Measurements from ENCODE around the gene CCDC24.

CCDC24 gene

DNA sequence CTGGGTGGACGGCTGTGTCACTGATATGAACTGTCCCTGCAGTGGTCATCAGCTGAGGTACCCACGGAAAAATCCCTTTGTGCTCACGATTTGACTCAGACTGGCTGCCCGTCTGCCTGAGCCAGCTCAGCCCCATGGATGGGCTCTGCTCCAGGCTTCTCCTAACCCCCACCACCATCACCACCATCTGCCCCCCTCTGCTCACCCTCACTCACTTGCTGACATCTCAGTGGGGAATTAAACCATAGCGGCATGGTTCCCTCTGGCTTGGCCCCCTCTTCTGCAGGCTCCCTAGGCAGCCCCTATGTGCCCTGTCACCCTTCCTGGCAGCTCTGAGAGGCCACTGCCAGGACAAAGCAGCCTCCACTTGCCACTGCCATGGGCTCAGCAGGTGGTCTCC lies 22.6 kb downstream of the CCDC24 start:
- TF ChIP-seq YY1 (IDR thresholded peaks at IDR 0.05; ENCODE audit: low read depth) (no peak), NFIC (IDR thresholded peaks at IDR 0.05) (no peak), CEBPB (IDR thresholded peaks at IDR 0.05) (no peak)
- TF ChIP-seq, protein P1, sequence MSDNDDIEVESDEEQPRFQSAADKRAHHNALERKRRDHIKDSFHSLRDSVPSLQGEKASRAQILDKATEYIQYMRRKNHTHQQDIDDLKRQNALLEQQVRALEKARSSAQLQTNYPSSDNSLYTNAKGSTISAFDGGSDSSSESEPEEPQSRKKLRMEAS (IDR thresholded peaks at IDR 0.05) = no peak

DNA sequence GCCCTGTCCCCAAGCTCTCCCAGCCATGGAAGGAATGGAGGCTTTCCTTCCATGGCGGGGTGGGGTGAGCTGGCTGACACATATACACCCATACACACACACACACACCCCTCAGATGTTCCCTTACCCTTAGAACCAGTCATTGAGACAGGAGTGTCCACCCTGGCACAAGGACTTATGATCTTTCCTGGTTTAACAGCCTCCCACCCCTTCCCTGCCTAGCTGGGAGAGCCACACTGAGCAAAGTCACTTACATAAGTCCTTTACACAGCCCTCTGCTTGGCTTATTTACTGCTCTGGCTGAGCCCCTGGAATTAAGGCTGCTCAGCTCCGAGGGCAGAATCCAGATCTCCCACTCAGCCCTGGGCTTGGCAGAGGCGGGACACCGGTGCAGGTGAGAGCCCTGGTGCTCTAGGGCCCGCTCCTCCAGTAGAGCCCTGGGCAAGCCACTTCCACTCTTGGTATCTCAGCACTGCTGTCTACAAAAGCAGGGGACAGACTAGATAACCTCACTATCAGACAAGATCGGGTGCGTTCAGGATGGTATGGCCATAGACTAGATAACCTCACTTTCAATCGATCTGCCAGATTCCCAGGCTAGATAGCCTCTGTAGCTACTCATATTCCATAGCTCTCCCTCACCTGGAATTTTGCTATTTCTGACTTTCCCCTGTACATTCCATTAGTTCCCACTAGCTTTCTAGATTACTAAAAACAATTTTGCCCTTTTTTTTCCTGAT lies 23.1 kb downstream of the CCDC24 start:
- TF ChIP-seq TAF1 (IDR thresholded peaks at IDR 0.05; ENCODE audit: low read depth) = no peak
- TF ChIP-seq FOXM1 (IDR thresholded peaks at IDR 0.05; ENCODE audit: borderline replicate concordance, low read depth) = no peak
- TF ChIP-seq ZBTB7A (IDR thresholded peaks at IDR 0.05; ENCODE audit: low read depth) = no peak
- no peak for TF ChIP-seq RAD21 (IDR thresholded peaks at IDR 0.05; ENCODE audit: low read depth)
- TF ChIP-seq, protein P1 (IDR thresholded peaks at IDR 0.05) = no peak
- TF ChIP-seq EP300 (IDR thresholded peaks at IDR 0.05; ENCODE audit: borderline replicate concordance) = no peak
- TF ChIP-seq NFIC (IDR thresholded peaks at IDR 0.05) = no peak
- no peak for TF ChIP-seq YY1 (IDR thresholded peaks at IDR 0.05; ENCODE audit: low read depth)
- TF ChIP-seq EGR1 (IDR thresholded peaks at IDR 0.05) = no peak
- TF ChIP-seq, protein P2, sequence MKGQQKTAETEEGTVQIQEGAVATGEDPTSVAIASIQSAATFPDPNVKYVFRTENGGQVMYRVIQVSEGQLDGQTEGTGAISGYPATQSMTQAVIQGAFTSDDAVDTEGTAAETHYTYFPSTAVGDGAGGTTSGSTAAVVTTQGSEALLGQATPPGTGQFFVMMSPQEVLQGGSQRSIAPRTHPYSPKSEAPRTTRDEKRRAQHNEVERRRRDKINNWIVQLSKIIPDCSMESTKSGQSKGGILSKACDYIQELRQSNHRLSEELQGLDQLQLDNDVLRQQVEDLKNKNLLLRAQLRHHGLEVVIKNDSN (IDR thresholded peaks at IDR 0.05) = no peak
- TF ChIP-seq CEBPB (IDR thresholded peaks at IDR 0.05) = no peak
- no peak for TF ChIP-seq CREB1 (IDR thresholded peaks at IDR 0.05; ENCODE audit: low read depth)
- TF ChIP-seq TEAD4 (IDR thresholded peaks at IDR 0.05) = no peak
- TF ChIP-seq, protein P3, sequence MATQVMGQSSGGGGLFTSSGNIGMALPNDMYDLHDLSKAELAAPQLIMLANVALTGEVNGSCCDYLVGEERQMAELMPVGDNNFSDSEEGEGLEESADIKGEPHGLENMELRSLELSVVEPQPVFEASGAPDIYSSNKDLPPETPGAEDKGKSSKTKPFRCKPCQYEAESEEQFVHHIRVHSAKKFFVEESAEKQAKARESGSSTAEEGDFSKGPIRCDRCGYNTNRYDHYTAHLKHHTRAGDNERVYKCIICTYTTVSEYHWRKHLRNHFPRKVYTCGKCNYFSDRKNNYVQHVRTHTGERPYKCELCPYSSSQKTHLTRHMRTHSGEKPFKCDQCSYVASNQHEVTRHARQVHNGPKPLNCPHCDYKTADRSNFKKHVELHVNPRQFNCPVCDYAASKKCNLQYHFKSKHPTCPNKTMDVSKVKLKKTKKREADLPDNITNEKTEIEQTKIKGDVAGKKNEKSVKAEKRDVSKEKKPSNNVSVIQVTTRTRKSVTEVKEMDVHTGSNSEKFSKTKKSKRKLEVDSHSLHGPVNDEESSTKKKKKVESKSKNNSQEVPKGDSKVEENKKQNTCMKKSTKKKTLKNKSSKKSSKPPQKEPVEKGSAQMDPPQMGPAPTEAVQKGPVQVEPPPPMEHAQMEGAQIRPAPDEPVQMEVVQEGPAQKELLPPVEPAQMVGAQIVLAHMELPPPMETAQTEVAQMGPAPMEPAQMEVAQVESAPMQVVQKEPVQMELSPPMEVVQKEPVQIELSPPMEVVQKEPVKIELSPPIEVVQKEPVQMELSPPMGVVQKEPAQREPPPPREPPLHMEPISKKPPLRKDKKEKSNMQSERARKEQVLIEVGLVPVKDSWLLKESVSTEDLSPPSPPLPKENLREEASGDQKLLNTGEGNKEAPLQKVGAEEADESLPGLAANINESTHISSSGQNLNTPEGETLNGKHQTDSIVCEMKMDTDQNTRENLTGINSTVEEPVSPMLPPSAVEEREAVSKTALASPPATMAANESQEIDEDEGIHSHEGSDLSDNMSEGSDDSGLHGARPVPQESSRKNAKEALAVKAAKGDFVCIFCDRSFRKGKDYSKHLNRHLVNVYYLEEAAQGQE (IDR thresholded peaks at IDR 0.05; ENCODE audit: low read depth) = no peak
- no peak for TF ChIP-seq TCF12 (IDR thresholded peaks at IDR 0.05; ENCODE audit: low read depth)

DNA sequence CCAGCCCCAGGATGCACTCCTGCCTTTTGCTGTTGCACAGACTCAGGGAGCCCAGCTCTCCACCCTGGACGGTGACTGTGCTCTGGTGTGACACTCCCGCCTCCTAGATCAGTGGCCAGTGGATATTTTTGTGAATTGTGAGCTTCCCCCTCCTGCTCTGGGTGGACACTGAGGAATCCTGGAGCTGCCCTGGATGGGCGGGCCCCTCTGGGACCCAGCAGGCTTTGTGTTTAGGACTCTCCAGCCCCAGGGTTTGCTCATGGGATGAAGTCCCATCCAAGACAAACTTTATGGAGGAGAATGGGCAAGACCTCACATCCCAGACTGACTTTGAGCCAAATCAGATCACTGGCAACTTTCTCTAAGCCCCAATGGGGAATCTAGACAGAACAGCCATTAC lies 23.8 kb downstream of the CCDC24 start:
- TF ChIP-seq CREB1 (IDR thresholded peaks at IDR 0.05; ENCODE audit: low read depth) (no peak), FOXM1 (IDR thresholded peaks at IDR 0.05; ENCODE audit: borderline replicate concordance, low read depth) (no peak), EGR1 (IDR thresholded peaks at IDR 0.05) (no peak), EP300 (IDR thresholded peaks at IDR 0.05; ENCODE audit: borderline replicate concordance) (no peak), NFIC (IDR thresholded peaks at IDR 0.05) (no peak), YY1 (IDR thresholded peaks at IDR 0.05; ENCODE audit: low read depth) (no peak), RAD21 (IDR thresholded peaks at IDR 0.05; ENCODE audit: low read depth) (no peak), CEBPB (IDR thresholded peaks at IDR 0.05) (no peak), TCF12 (IDR thresholded peaks at IDR 0.05; ENCODE audit: low read depth) (no peak), ZBTB7A (IDR thresholded peaks at IDR 0.05; ENCODE audit: low read depth) (no peak), TAF1 (IDR thresholded peaks at IDR 0.05; ENCODE audit: low read depth) (no peak)
- TF ChIP-seq, protein P2 (IDR thresholded peaks at IDR 0.05) = no peak
- TF ChIP-seq, protein P1 (IDR thresholded peaks at IDR 0.05) = no peak

DNA sequence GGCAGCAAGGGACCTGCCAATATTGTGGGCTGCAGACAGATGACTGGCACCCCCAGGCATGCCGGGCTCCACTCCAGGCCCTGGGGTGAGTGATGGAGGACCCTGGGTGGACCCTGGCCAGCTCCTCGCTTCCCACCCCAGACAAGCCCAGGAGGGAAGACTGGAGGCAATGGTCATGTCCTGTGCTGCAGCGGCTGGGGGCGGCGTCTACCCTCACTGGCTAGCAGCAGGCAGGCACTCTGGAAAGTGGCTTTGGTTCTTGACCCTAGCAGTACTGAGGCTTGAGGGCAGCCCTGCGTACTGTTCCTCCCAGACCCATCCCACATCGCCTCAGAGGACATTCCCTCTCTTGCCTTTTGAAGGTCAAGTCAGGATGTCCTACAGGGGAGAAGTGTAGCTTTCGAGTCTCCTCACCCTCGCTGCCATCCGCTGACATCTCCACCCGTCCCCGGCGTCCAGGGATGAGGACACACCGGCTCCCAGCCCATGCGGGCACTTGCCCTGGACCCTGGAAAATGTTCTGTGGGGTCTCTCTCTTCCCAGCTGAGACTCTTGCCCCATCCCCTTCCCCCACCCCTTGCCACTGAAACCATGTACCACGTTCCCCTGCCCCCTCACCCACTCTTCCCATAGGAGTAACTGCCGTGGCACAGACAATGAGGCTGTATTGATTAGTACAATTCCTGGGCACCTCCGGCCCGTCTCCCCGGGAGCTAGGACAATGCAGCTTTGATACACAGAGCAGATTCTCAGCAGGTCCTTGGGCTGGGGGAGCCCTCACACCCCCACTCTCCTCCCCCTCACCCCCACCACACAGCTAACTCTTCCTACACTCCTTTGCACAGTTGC lies 24.9 kb downstream of the CCDC24 start:
- TF ChIP-seq TCF12 (IDR thresholded peaks at IDR 0.05; ENCODE audit: low read depth) (no peak), FOXM1 (IDR thresholded peaks at IDR 0.05; ENCODE audit: borderline replicate concordance, low read depth) (no peak), ZBTB7A (IDR thresholded peaks at IDR 0.05; ENCODE audit: low read depth) (no peak), TEAD4 (IDR thresholded peaks at IDR 0.05) (no peak)
- TF ChIP-seq, protein P3 (IDR thresholded peaks at IDR 0.05; ENCODE audit: low read depth) = no peak

DNA sequence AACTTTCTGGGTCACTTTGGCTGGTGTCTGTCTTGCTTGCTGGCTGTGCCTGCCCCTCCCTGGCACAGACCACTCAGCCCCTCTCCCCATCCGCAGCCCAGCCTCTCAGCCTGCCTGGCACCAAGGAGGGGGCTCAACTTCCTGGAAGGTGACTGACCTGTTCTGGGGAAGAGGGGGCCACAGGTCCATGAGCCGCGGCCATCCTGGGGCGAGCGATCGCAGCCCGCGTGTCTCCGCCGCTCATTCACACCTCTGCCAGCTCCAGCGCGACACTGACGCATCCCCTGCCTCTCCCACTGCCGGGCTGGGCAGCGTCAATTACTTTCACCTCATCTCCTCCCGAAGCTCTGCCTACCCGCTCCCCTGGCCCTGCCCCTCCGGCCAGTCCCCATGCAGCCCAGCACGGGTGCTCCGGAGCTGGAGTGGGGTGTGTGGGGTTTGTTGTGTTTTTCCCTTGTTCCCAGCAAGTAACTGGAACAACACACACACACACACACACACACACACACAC lies 25.5 kb downstream of the CCDC24 start:
- TF ChIP-seq, protein P1 (IDR thresholded peaks at IDR 0.05) = no peak
- TF ChIP-seq EP300 (IDR thresholded peaks at IDR 0.05; ENCODE audit: borderline replicate concordance) (no peak), YY1 (IDR thresholded peaks at IDR 0.05; ENCODE audit: low read depth) (no peak), TAF1 (IDR thresholded peaks at IDR 0.05; ENCODE audit: low read depth) (no peak)
- TF ChIP-seq, protein P2 (IDR thresholded peaks at IDR 0.05) = no peak
